HCT116 (cell line): ENCODE data around the gene OCA2. TPM values are rescaled to one million over a fixed set of nuclear protein-coding genes. Genes with fewer than 3 reads are reported as not detected.

Experiments used
- ATAC-seq: fragments of 200-7000 bp; cut with Tn5 transposase; 2 replicates; pipeline ENCODE4 v1.9.1; 2020; ENCODE audit warnings: mild to moderate bottlenecking, moderate library complexity
- BruUV-seq: library from RNA; stranded (reverse); fragments of 400-500 nt; replicated peaks from 2 replicates; lab custom pipeline; 2021; lab: Mats Ljungman, UMichigan
- CTCF ChIA-PET: fragments of 300-600 bp; sonication (Branson Sonifier 250); formaldehyde crosslinking; loops from one replicate; lab custom pipeline; 2021; ENCODE audit warnings: antibody characterized with exemption; lab: Charles Lee
- POLR2A ChIA-PET: fragments of 300-600, 350-600 bp; sonication (Branson Sonifier 250); formaldehyde crosslinking; loops from one replicate; lab custom pipeline; 2021; ENCODE audit warnings: antibody characterized with exemption; lab: Charles Lee
- RAD21 ChIA-PET, 2 experiments: fragments of 300-600 bp; sonication (Branson Sonifier 250); formaldehyde crosslinking; loops; one replicate each; lab custom pipeline; 2023; ENCODE audit warnings: low total read pairs in 2 of 2; ENCODE audit not compliant: uncharacterized antibody in 2 of 2, unreplicated experiment in 2 of 2, low non-redundant PET in 1 of 2; lab: Charles Lee
- DNase-seq: peaks from one replicate; pipeline ENCODE4 v3.0.0-alpha.2; 2010; ENCODE audit warnings: low read depth, low spot score
- H2AFZ ChIP-seq: fragments of 200-600 bp; shearing (Covaris generic), sonication (generic); 2 replicates; pipeline ENCODE4 v1.6.1; 2017; ENCODE audit warnings: low read depth, mixed run types, mixed read lengths, antibody characterized with exemption, low read length; ENCODE audit not compliant: poor library complexity, severe bottlenecking
- H3K27ac ChIP-seq: 2 replicates; pipeline ENCODE4 v1.5.1; 2012; ENCODE audit warnings: low read depth, low read length
- H3K27me3 ChIP-seq: fragments of 200-600 bp; sonication (generic); 2 replicates; pipeline ENCODE4 v1.6.1; 2016; ENCODE audit warnings: mixed run types, low read length, mixed read lengths; ENCODE audit not compliant: insufficient read depth
- H3K36me3 ChIP-seq, 2 experiments: fragments of 200-500 bp in 1 of 2; fragments of 200-600 bp in 1 of 2; sonication (Bioruptor generic) in 1 of 2; sonication (generic) in 1 of 2; 2 replicates each; pipeline versions ENCODE4 v1.5.1 to v1.6.1; 2014 to 2016; ENCODE audit warnings: low read length in 2 of 2, inconsistent platforms in 1 of 2, mixed read lengths in 1 of 2, mixed run types in 1 of 2; ENCODE audit not compliant: insufficient read depth in 2 of 2, control insufficient read depth in 1 of 2
- H3K4me1 ChIP-seq, 2 experiments: fragments of 200-600 bp in 1 of 2; sonication (generic) in 1 of 2; 2 replicates each; pipeline versions ENCODE4 v1.5.1 to v1.6.1; 2012 to 2017; ENCODE audit warnings: low read length in 2 of 2, inconsistent platforms in 1 of 2, mild to moderate bottlenecking in 1 of 2, mixed read lengths in 1 of 2, mixed run types in 1 of 2, moderate library complexity in 1 of 2; ENCODE audit not compliant: insufficient read depth in 2 of 2, control insufficient read depth in 1 of 2
- H3K4me2 ChIP-seq: fragments of 200-600 bp; sonication (generic); 2 replicates; pipeline ENCODE4 v1.6.1; 2017; ENCODE audit warnings: mixed run types, low read length, mixed read lengths
- H3K4me3 ChIP-seq, 2 experiments: fragments of 200-600 bp in 1 of 2; sonication (generic) in 1 of 2; replicated peaks in 1 of 2; 2 replicates each; pipeline ENCODE4 v1.5.1; 2011 to 2016; ENCODE audit warnings: low read length in 2 of 2, control low read depth in 1 of 2, low read depth in 1 of 2, mild to moderate bottlenecking in 1 of 2, mixed read lengths in 1 of 2, mixed run types in 1 of 2
- H3K79me2 ChIP-seq: fragments of 200-600 bp; sonication (generic); 2 replicates; pipeline ENCODE4 v1.6.1; 2017; ENCODE audit warnings: mild to moderate bottlenecking, mixed run types, low read length, moderate library complexity, mixed read lengths; ENCODE audit not compliant: insufficient read depth
- H3K9ac ChIP-seq: fragments of 200-600 bp; sonication (generic); 2 replicates; pipeline ENCODE4 v1.6.1; 2016; ENCODE audit warnings: low read length, mixed read lengths
- H3K9me2 ChIP-seq: fragments of 200-600 bp; sonication (generic), shearing (Covaris generic); 2 replicates; pipeline ENCODE4 v1.6.1; 2017; ENCODE audit warnings: mixed run types, mild to moderate bottlenecking, moderate library complexity; ENCODE audit not compliant: insufficient read depth
- H3K9me3 ChIP-seq, 2 experiments: fragments of 200-500 bp in 1 of 2; fragments of 200-600 bp in 1 of 2; sonication (Bioruptor generic) in 1 of 2; sonication (generic) in 1 of 2; 2 replicates each; pipeline ENCODE4 v1.6.1; 2014 to 2017; ENCODE audit warnings: low read length in 2 of 2, mixed read lengths in 2 of 2, inconsistent platforms in 1 of 2, low read depth in 1 of 2, mild to moderate bottlenecking in 1 of 2, mixed run types in 1 of 2, moderate library complexity in 1 of 2; ENCODE audit not compliant: control insufficient read depth in 1 of 2, insufficient read depth in 1 of 2
- H4K20me1 ChIP-seq: fragments of 200-600 bp; sonication (generic), shearing (Covaris generic); 2 replicates; pipeline ENCODE4 v1.6.1; 2017; ENCODE audit warnings: mixed run types, mild to moderate bottlenecking, moderate library complexity; ENCODE audit not compliant: insufficient read depth
- ATF3 ChIP-seq: IDR thresholded peaks from 2 replicates; pipeline ENCODE4 v1.6.1; 2012
- CBX3 ChIP-seq: IDR thresholded peaks from 2 replicates; pipeline ENCODE4 v1.6.1; 2012; ENCODE audit warnings: low read depth
- CEBPB ChIP-seq: IDR thresholded peaks from 2 replicates; pipeline ENCODE4 v1.6.1; 2012; ENCODE audit warnings: low read depth
- CTCF ChIP-seq, 3 experiments: fragments of 200-600 bp in 1 of 3; sonication (generic) in 1 of 3; IDR thresholded peaks in 2 of 3; conservative IDR thresholded peaks in 1 of 3; 2 replicates each; pipeline ENCODE4 v1.5.1; 2012 to 2017; ENCODE audit warnings: low read depth in 2 of 3, low read length in 2 of 3, antibody characterized with exemption in 1 of 3, borderline replicate concordance in 1 of 3, control low read depth in 1 of 3, mild to moderate bottlenecking in 1 of 3, mixed read lengths in 1 of 3, mixed run types in 1 of 3, moderate library complexity in 1 of 3; ENCODE audit not compliant: insufficient read depth in 1 of 3
- EGR1 ChIP-seq: IDR thresholded peaks from 2 replicates; pipeline ENCODE4 v1.6.1; 2012; ENCODE audit warnings: low read depth
- ELF1 ChIP-seq: IDR thresholded peaks from 2 replicates; pipeline ENCODE4 v1.6.1; 2012; ENCODE audit warnings: low read depth, borderline replicate concordance
- EZH2phosphoT487 ChIP-seq: fragments of 200-600 bp; IDR thresholded peaks from 2 replicates; pipeline ENCODE4 v1.6.1; 2018; ENCODE audit warnings: antibody characterized with exemption, borderline replicate concordance
- JUND ChIP-seq: IDR thresholded peaks from 2 replicates; pipeline ENCODE4 v1.6.1; 2012
- MAX ChIP-seq: IDR thresholded peaks from 2 replicates; pipeline ENCODE4 v1.6.1; 2012
- POLR2AphosphoS5 ChIP-seq: IDR thresholded peaks from 2 replicates; pipeline ENCODE4 v1.6.1; 2011; ENCODE audit warnings: mild to moderate bottlenecking, low read depth, low read length, moderate library complexity
- RAD21 ChIP-seq: IDR thresholded peaks from 2 replicates; pipeline ENCODE4 v1.6.1; 2012; ENCODE audit warnings: low read depth, mild to moderate bottlenecking
- REST ChIP-seq: IDR thresholded peaks from 2 replicates; pipeline ENCODE4 v1.6.1; 2012; ENCODE audit warnings: low read depth
- SIN3A ChIP-seq: IDR thresholded peaks from 2 replicates; pipeline ENCODE4 v1.6.1; 2012; ENCODE audit warnings: low read depth
- SP1 ChIP-seq: IDR thresholded peaks from 2 replicates; pipeline ENCODE4 v1.6.1; 2012; ENCODE audit warnings: low read depth
- SRF ChIP-seq: IDR thresholded peaks from 2 replicates; pipeline ENCODE4 v1.6.1; 2012; ENCODE audit warnings: low read depth
- TCF7L2 ChIP-seq: IDR thresholded peaks from 2 replicates; pipeline ENCODE4 v1.7.0; 2011; ENCODE audit warnings: borderline replicate concordance, inconsistent platforms; ENCODE audit not compliant: insufficient read depth, insufficient read length; ENCODE audit errors: extremely low read depth
- YY1 ChIP-seq: IDR thresholded peaks from 2 replicates; pipeline ENCODE4 v1.6.1; 2011; ENCODE audit warnings: low read length, low read depth, moderate library complexity, mild to moderate bottlenecking; ENCODE audit not compliant: insufficient replicate concordance; ENCODE audit errors: extremely low read depth
- ZFX ChIP-seq: fragments of 450-650 bp; IDR thresholded peaks from 2 replicates; pipeline ENCODE4 v1.6.1; 2017
- ZNF274 ChIP-seq: fragments of 200-500 bp; sonication (Bioruptor generic); IDR thresholded peaks from 2 replicates; pipeline ENCODE4 v1.6.1; 2014; ENCODE audit warnings: mild to moderate bottlenecking, low read depth, low read length, inconsistent platforms
- intact Hi-C: fragments of 100-400 bp; cut with micrococcal nuclease; formaldehyde crosslinking; loops from 2 replicates; pipeline ENCODE4 v1.10.0; 2022
- total RNA-seq: library from RNA; stranded (reverse); gene quantifications from one replicate; pipeline ENCODE4 v1.2.1, GENCODE V29; 2021; ENCODE audit not compliant: unreplicated experiment

Gene OCA2
- total RNA-seq, 1 experiment from 2014 or later: not detected

GRCh38 chr15:28058082-28058481, 41.0 kb downstream of the OCA2 start (continued):
- TF ChIP-seq ATF3: no peak
- TF ChIP-seq ZNF274: no peak
- TF ChIP-seq TCF7L2: no peak

GRCh38 chr15:28051955-28052633, 47.0 kb downstream of the OCA2 start:
- Histone ChIP-seq H3K9ac (no peak overlapping the region), H3K9me2 (no peaks in the 10 kb centered on the region), H3K9me3 (no peaks in the 10 kb centered on the region), H3K79me2 (no peaks in the 10 kb centered on the region), H3K27me3 (no peaks in the 10 kb centered on the region), H3K4me2 (no peak overlapping the region), H3K36me3 (no peaks in the 10 kb centered on the region), H3K27ac (no peak overlapping the region), H3K4me3 (no peak overlapping the region), H3K4me1 (no peaks in the 10 kb centered on the region), H4K20me1 (no peaks in the 10 kb centered on the region), H2AFZ (no peak overlapping the region)
- ChIA-PET RAD21 (no interaction called here), CTCF (interaction anchor here (0.7 to 0.8 kb wide), 2 partner anchors 8 to 30 kb away, joined by 3 read pairs; no protein-coding TSS in a partner anchor), POLR2A (no interaction called here)
- BruUV-seq: no TSS peak
- DNase-seq (no peak), ATAC-seq (no peak)
- intact Hi-C loops: no loop called here
- TF ChIP-seq ATF3: no peak
- TF ChIP-seq ELF1: no peak
- no peak for TF ChIP-seq CBX3
- TF ChIP-seq SRF: no peak
- TF ChIP-seq RAD21: no peak
- TF ChIP-seq ZFX: no peak
- TF ChIP-seq EGR1: no peak
- TF ChIP-seq REST: no peak
- no peak for TF ChIP-seq CTCF (IDR thresholded peaks at IDR 0.05 in 2 of 3, conservative IDR thresholded peaks at IDR 0.05 in 1 of 3; ENCODE audit: borderline replicate concordance in 1 of 3, insufficient read depth in 1 of 3, low read depth in 2 of 3, low read length in 2 of 3)
- TF ChIP-seq POLR2AphosphoS5: no peak
- no peak for TF ChIP-seq SP1
- no peak for TF ChIP-seq SIN3A
- no peak for TF ChIP-seq EZH2phosphoT487
- no peak for TF ChIP-seq JUND
- TF ChIP-seq CEBPB: no peak
- no peak for TF ChIP-seq MAX
- no peak for TF ChIP-seq YY1
